ENCODE results near the gene FAM78A.
A peak's percentile ranks its signal among the peaks of the same experiment; 100 is the strongest.

Gene FAM78A

DNA sequence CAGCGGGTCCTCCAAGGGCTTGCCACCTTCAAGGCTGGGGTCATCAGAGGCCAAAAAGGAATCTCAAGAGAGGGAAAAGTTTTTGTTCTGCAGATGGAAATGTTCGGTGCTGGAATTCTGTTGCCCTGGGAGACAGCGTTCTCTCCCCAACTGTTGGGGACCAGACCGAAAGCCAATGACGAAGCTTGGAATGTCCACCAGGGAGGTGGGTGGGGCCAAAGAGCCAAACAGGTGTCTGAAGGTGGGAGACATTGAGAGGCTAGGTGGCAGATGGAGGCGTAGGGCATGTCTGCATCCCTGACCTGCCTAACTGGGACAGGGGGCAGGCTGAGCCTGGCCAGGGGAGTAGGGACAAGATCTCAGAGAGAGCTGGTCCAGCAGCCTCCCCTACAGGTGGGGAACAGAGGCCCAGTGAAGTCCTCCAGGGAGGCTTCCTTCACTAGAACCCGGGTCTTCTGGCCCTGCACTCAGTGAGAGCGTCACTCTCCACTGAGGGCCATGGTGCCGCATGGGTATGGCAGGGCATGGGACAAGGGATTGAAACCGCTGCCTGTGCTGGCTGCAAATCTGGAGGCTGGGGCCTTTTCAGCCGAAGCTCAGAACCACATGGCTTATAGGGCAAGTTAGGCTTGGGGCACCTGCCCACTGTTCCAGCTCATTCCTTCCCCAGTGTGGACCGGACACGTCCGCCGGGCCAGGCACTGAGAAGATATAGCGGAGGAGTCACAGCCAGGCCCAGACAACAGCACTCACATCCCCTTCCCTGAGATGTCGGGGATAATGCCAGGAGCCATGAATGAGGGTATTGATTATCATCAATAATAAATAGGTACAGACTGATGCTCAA is 5.0 kb upstream of the FAM78A start:
- no peak overlapping the region for H3K27ac Mint-ChIP-seq
- H3K4me3 Mint-ChIP-seq = peak overlapping the region; percentile 29 to 59

GRCh38 chr9:131280660-131281059 is 4.3 kb upstream of the FAM78A start:
- Mint-ChIP-seq H3K9me3 (no peaks in the 10 kb centered on the region), H3K4me1 (ENCODE audit: low read depth in 2 of 2) (peaks cover 27% of the 10 kb centered on the region in 2 donors), H3K27me3 (peaks cover 0 to 11% of the 10 kb centered on the region in 2 donors), H3K4me3 (no peak overlapping the region), H3K36me3 (ENCODE audit: insufficient read depth) (peaks cover 15% of the 10 kb centered on the region), H3K27ac (no peak overlapping the region)
- no peak for DNase-seq
- ATAC-seq (replicated peaks) = no peak

More for the DNA sequence above, 5.0 kb upstream of the FAM78A start:
- peaks cover 8% of the 10 kb centered on the region for H3K36me3 Mint-ChIP-seq (ENCODE audit: insufficient read depth)
- ATAC-seq (replicated peaks) = no peak
- H3K4me1 Mint-ChIP-seq (ENCODE audit: low read depth in 2 of 2) = peaks cover 25 to 27% of the 10 kb centered on the region in 2 donors
- no peak for DNase-seq
- no peaks in the 10 kb centered on the region for H3K9me3 Mint-ChIP-seq
- H3K27me3 Mint-ChIP-seq = peaks cover 0 to 11% of the 10 kb centered on the region in 2 donors

DNA sequence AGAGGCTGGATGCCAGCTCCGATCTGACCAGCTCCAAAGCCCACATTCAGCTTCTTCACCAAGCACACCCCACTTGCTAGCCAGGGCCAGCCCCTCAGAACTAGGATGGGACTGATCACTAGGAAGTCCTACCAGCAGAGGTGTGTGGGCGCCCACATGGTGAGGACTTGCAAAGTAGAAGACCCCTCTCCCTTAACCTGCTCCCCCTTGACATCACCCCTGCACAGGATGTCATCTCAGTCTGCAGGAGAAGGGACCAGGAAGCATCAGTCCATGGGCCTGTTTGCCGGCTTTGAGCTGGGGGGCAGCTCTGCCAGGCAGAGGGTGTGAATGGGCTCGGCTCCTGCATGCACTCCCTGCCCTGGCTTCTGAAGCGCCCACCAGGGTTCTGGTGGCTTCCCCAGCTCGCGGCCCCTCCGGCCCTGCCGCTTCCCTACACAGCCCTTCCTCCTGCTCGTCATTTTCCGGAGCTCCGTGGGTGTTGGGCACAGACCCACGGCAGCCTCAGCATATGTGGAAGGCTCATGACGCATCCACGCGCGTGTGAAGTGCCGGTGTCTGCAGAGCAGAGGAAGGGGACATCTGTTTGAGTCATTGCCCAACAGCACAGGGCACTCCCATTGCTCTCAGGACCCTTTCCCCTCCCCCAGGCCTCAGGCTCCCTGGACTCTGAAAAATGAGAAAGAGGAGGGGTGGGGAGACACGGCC is 3.7 kb upstream of the FAM78A start:
- Mint-ChIP-seq H3K36me3 (ENCODE audit: insufficient read depth) (peaks cover 21% of the 10 kb centered on the region), H3K4me1 (ENCODE audit: low read depth in 2 of 2) (peaks cover 27 to 29% of the 10 kb centered on the region in 2 donors), H3K27ac (no peak overlapping the region), H3K27me3 (peaks cover 0 to 11% of the 10 kb centered on the region in 2 donors), H3K9me3 (no peaks in the 10 kb centered on the region), H3K4me3 (no peak overlapping the region)
- ATAC-seq (replicated peaks) = no peak
- no peak for DNase-seq

DNA sequence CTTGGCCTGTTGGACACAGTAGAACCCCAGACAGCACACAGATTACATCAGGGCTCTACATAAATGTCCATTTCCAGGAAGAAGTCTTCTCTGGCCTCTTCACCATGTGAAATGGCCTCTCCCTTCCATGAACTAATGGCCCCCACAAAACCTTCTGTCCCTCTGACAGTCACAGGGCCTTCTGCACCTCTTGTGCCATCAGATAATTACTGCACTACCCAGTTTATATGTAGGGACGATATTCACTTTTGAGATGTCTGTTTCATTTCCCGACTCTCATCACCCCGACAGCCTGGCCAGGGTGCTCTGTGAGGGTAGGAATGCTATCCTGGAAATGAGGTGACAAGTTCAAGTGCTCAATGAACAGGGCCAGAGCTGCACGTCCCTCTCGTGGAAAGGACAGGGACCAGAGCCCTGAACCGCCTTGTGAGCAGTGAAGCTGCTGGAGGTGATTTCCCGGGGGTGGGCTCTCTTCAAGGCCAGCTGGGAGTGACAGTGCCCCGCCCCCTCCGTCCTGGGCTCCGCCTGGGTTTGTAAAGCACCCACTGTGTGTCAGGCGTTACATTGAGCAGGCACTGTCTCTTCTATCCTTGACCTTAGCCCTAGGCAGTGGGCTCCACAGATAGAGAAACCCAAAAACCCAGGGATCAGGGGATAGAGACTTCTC is 3.0 kb upstream of the FAM78A start:
- no peak for ATAC-seq (replicated peaks)
- no peaks in the 10 kb centered on the region for H3K9me3 Mint-ChIP-seq
- peaks cover 25% of the 10 kb centered on the region for H3K36me3 Mint-ChIP-seq (ENCODE audit: insufficient read depth)
- H3K27ac Mint-ChIP-seq = peak overlapping the region; percentile 82 to 93
- peaks cover 27 to 30% of the 10 kb centered on the region in 2 donors for H3K4me1 Mint-ChIP-seq (ENCODE audit: low read depth in 2 of 2)
- DNase-seq = no peak
- H3K4me3 Mint-ChIP-seq = peak overlapping the region; percentile 96 to 97
- peaks cover 0 to 11% of the 10 kb centered on the region in 2 donors for H3K27me3 Mint-ChIP-seq

DNA sequence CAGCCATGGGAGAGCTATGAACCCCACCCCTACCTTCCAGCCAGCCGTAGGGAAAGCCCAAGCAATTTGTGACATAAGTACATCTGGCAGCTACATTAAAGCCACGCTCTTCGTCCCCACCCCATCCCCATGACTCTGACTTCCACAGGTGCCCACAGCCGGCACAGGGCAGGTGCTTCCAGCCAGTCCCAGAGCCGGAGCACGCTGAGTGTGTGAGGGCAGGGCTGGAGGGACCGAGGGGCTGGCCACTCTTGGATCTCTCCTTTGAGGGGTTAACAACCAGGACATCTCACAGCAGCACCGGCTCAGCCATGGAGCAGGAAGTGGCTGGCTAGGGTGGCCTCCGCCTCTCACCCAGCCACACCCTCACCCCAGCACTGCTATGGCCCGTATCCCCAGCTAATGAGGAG is 2.4 kb upstream of the FAM78A start:
- peak overlapping the region; percentile 96 to 97 for H3K4me3 Mint-ChIP-seq
- peaks cover 0 to 11% of the 10 kb centered on the region in 2 donors for H3K27me3 Mint-ChIP-seq
- no peaks in the 10 kb centered on the region for H3K9me3 Mint-ChIP-seq
- H3K4me1 Mint-ChIP-seq (ENCODE audit: low read depth in 2 of 2) = peaks cover 34 to 36% of the 10 kb centered on the region in 2 donors
- ATAC-seq (replicated peaks) (peak; percentile 34), DNase-seq (no peak)
- H3K36me3 Mint-ChIP-seq (ENCODE audit: insufficient read depth) = peaks cover 28% of the 10 kb centered on the region
- peak overlapping the region; percentile 82 to 93 for H3K27ac Mint-ChIP-seq

GRCh38 chr9:131277910-131278701 is 1.8 kb upstream of the FAM78A start:
- peak; percentile 48 for ATAC-seq (replicated peaks)
- peak in 1 of 3 experiments; percentile 45 for DNase-seq
- peak overlapping the region; percentile 82 to 93 for H3K27ac Mint-ChIP-seq
- peaks cover 0 to 11% of the 10 kb centered on the region in 2 donors for H3K27me3 Mint-ChIP-seq
- peaks cover 34% of the 10 kb centered on the region for H3K36me3 Mint-ChIP-seq (ENCODE audit: insufficient read depth)
- H3K4me1 Mint-ChIP-seq (ENCODE audit: low read depth in 2 of 2) = peaks cover 38 to 40% of the 10 kb centered on the region in 2 donors
- no peaks in the 10 kb centered on the region for H3K9me3 Mint-ChIP-seq
- peak overlapping the region; percentile 96 to 97 for H3K4me3 Mint-ChIP-seq

- Mint-ChIP-seq H3K9me3 (no peaks in the 10 kb centered on the region), H3K27ac (peak overlapping the region; percentile 82 to 93), H3K36me3 (ENCODE audit: insufficient read depth) (peaks cover 42% of the 10 kb centered on the region), H3K27me3 (peaks cover 0 to 11% of the 10 kb centered on the region in 2 donors), H3K4me1 (ENCODE audit: low read depth in 2 of 2) (peaks cover 40 to 41% of the 10 kb centered on the region in 2 donors), H3K4me3 (peak overlapping the region; percentile 97)
- DNase-seq (no peak), ATAC-seq (replicated peaks) (peak; percentile 21)
These were observed 1.1 kb upstream of the FAM78A start for GRCh38 chr9:131277287-131277909.

- DNase-seq (peak in 1 of 3 experiments; percentile 36), ATAC-seq (replicated peaks) (peak; percentile 55)
- Mint-ChIP-seq H3K4me1 (ENCODE audit: low read depth in 2 of 2) (peaks cover 40% of the 10 kb centered on the region in 2 donors), H3K4me3 (peak overlapping the region; percentile 97), H3K27ac (no peak overlapping the region), H3K9me3 (no peaks in the 10 kb centered on the region), H3K36me3 (ENCODE audit: insufficient read depth) (peaks cover 47% of the 10 kb centered on the region), H3K27me3 (peaks cover 0 to 5% of the 10 kb centered on the region in 2 donors)
These were observed 579 bp upstream of the FAM78A start for GRCh38 chr9:131276891-131277286.

GRCh38 chr9:131275332-131276093 is 797 bp downstream of the FAM78A start:
- Mint-ChIP-seq H3K4me3 (peak overlapping the region; percentile 97), H3K9me3 (no peaks in the 10 kb centered on the region), H3K27ac (peak overlapping the region; percentile 98), H3K36me3 (ENCODE audit: insufficient read depth) (peaks cover 55% of the 10 kb centered on the region), H3K4me1 (ENCODE audit: low read depth in 2 of 2) (peaks cover 45 to 49% of the 10 kb centered on the region in 2 donors), H3K27me3 (no peaks in the 10 kb centered on the region)
- no peak for ATAC-seq (replicated peaks)
- DNase-seq = no peak

- DNase-seq (no peak), ATAC-seq (replicated peaks) (no peak)
- Mint-ChIP-seq H3K9me3 (no peaks in the 10 kb centered on the region), H3K27ac (peak overlapping the region; percentile 98), H3K4me1 (ENCODE audit: low read depth in 2 of 2) (peaks cover 49 to 53% of the 10 kb centered on the region in 2 donors), H3K27me3 (no peaks in the 10 kb centered on the region), H3K4me3 (peak overlapping the region; percentile 97), H3K36me3 (ENCODE audit: insufficient read depth) (peaks cover 60% of the 10 kb centered on the region)
These were observed 1.5 kb downstream of the FAM78A start for GRCh38 chr9:131274674-131275331.

DNA sequence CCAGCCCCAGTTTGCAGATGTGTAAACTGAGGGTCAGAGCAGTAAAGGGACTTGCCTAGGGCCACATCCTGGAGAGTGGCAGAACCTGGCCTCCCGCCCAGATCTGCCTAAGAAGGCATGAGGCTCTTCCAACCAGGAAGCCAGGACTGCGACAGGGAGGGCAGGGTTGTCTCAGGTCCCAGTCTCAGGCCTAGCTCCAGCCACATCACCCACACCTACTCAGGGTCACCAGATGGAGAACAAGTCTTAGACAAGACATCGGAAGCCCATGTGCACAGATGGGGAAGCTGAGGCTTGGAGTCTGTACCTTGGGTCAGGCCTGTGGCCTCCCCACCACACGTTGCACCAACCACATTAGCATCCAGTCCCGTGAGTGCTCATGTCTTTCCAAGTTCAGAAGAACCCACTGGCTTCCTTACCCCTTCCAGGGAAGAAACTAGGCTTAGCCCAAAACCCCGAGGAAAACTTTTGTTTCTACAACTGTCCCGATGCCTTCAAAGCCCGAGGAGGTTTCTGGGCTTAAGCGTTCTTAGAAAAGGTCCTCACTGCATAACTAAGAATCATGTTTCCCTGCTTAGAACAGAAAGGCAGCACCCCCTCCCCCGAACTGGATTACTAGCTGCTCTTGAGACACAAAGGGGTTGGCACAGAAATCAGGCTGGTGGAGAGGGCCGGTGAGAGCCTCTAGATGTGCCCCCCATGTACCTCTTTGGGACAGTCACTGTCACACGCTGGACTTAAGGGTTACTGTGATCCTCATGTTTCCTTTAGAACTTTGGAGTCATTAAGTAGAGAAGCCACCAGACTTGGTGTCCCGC is 2.2 kb downstream of the FAM78A start:
- ATAC-seq (replicated peaks) = no peak
- Mint-ChIP-seq H3K27me3 (no peaks in the 10 kb centered on the region), H3K27ac (peak overlapping the region; percentile 98), H3K36me3 (ENCODE audit: insufficient read depth) (peaks cover 62% of the 10 kb centered on the region), H3K4me1 (ENCODE audit: low read depth in 2 of 2) (peaks cover 49 to 52% of the 10 kb centered on the region in 2 donors), H3K4me3 (peak overlapping the region; percentile 97), H3K9me3 (no peaks in the 10 kb centered on the region)
- DNase-seq = no peak
